ENCODE measurements around the gene RHOBTB1.
"Not testable (repeated sequence)": the region's sequence is repeated elsewhere in the genome, so short reads cannot be mapped to it uniquely, and the experiment has no call there.

The RHOBTB1 gene

DNA sequence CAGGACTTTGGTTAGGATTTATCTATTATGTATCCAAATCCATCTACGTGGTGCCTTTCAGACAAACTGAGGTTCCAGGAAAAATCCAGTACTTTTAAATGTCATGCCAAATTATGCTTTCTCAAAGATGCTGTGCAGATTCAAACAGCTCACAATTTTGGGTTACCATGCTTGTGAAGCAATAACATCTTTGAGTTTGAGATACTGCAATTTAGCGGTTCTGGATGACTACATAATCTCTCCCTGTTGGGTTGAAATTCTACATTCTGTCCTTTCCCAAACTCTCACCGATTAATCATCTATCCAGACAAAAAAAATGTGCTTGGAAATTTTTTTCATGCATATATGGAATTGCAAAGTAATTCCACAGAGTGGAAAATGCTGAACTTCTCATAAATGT is 3.5 kb downstream of the RHOBTB1 start:
- no peak for DNase-seq (ENCODE audit: low spot score)

DNA sequence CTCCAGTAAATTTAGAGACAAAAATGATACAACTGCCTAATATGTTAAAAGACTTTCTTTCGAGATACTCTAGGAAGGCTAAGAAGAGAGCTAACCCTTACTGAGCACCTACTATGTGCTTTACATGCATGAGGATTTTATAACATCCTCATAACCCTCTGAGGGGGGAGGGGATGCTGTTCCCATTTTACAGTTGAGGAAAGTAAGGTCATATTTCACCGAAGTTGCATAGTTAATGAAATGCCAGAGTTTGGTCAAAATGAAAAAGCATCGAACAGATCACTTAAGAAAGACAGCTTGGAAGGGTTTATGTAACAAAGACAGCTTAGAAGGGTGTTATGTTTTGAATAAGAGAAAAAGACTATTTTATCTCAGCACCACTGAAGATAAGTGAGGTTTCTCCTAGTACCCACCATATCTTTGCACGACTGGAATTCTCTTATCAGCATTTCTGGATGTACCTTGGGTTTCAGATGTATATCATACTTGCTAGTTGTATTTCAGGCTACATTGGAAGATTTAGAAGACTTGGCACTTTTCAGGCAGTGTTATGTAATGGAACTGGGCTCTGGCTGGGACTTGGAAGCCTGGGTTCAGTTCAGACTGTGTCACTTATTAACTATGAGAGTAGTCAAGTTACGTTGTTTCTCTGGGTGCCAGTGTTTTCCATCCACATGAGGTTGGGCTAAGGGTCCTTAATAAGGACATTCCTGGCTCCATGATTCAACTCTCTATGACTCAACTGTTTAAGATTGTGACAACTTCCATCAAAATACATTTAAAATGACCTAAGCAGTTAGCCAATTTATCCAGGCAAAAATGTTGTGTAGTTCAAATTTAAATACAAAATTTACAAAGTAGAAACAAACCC is 6.0 kb downstream of the RHOBTB1 start:
- no peak for DNase-seq (ENCODE audit: low spot score)

DNA sequence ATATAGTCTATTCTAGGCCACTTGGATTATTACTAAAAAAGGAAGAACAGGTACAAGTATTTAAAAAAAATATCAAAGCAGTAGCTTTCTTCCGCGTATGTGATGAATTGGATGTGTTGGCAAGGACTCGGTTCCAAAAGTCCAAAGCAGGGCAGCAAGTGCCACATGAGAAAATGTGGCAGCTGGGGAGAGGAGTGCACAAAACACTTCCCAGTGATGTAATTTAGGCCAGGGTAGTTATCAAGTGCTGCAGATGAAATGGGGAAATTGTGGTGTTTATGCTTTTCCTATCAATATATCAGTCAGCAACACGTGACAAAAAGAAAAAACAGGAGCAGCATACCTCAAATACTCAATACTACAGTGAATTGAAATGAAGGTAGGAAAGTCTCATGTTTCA is 7.0 kb downstream of the RHOBTB1 start:
- no peak for DNase-seq (ENCODE audit: low spot score)

DNA sequence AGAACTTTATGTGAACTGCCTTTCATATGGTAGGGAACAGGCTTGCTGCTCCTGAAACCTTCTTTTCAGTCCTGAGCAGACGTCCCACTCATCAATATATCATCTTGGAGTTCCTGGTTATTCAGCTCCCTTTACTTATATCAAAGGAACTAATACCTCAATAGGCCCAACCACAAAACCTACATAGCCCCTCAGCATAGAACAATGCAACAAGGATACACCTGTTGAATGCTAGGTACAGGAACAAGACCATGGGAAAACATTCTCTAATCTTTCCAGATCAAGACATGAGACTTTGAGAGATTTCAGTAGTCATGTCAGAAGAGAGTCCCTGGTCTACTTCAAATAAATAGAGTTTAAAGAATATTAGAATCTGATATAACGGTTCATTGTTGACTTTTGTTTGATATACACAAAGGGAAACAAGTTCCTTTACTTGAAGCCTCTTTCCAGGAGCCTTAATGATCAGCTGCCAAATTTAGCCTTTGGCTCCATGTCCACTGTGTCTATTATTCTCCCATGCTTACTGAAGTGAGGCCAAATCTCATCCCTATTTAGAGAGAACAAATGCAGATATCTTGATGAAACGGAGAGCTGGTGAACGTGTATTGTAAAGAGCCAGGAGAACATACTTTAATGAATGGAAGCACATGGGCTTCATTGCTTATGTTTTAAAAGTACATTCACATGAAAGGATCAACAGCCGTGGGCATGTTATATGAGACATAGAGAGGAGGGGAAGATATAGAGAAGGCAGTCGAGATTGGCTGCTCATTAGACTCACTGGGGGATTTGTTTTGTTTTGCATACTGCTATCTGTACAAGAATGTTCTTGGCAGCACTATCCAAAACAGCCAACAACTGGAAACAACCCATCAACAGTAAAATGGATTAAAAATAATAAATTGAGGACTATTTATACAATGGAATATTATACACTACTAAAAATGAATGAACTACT is 9.5 kb downstream of the RHOBTB1 start:
- DNase-seq (ENCODE audit: low spot score), result no peak

DNA sequence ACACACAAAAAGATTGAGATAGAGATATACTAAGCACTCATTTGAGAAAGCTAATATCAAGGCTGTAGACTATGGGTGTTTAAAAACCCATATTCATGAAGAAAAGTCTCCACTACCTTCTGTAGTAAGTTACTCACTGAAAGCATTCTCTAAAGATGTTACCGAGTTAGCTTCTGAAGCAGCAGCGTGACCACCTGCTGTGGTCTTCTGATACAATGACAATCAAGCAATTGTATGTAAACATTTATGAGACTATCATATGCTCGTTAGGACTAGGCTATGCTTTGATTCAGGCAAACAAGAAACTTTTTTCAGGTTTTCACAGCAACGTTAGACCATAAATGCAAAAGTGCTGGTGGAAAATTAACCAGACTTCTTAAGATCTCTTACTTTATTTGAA is 11.2 kb downstream of the RHOBTB1 start:
- no peak for DNase-seq (ENCODE audit: low spot score)

DNA sequence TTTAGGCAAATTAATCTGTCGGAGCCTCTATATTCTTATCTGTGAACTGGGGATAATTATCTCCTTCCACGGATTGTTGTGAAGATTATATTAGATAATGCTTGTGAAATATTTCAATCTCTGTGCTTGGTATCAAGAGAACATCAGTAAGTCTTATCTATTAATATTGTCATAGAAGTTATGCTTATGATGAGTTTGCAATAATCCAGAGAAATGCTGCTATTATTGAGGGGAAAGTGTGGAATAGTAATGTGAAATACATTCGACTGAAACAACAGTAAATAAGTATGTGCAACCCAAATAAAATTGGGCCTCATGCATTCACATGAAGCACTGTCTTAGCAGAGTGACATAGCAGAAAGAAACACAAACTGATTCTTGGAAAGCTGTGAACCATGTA is 13.7 kb downstream of the RHOBTB1 start:
- no peak for DNase-seq (ENCODE audit: low spot score)

DNA sequence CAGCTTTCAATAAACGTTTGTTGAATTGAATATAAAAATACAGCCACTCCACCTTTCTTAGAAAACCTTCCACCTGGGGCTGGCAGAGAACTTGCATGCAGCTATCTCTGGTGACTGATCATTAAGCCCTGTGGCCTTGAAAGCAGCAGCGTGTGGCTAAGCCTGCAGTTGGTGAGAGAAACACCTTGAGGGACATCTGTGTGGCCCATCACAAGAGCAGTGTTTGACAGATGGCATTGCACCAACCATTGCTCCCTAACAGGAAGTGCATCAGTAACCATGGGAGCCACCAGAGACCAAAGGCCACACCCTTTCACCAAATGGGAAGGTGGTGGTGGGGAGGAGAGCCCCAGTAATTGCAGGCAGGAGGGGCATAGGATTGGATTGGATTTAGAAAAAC is 22.4 kb downstream of the RHOBTB1 start:
- DNase-seq (ENCODE audit: low spot score), result no peak

DNA sequence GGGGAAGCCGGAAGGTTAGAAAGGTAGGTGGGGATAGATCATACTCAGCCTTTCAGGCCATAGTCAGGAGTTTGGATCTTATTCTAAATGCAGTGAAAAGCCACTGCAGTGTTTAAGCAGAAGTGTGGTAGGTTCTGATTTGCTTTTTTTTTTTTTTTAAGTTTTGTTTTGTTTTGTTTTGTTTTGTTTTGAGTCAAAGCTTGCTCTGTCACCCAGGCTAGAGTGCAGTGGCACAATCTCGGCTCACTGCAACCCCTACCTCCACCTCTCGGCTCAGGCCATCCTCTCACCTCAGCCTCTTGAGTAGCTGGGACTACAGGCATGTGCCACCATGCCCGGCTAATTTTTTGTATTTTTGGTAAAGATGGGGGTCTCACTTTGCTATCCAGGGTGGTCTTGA is 23.5 kb downstream of the RHOBTB1 start:
- DNase-seq (ENCODE audit: low spot score), result no peak

DNA sequence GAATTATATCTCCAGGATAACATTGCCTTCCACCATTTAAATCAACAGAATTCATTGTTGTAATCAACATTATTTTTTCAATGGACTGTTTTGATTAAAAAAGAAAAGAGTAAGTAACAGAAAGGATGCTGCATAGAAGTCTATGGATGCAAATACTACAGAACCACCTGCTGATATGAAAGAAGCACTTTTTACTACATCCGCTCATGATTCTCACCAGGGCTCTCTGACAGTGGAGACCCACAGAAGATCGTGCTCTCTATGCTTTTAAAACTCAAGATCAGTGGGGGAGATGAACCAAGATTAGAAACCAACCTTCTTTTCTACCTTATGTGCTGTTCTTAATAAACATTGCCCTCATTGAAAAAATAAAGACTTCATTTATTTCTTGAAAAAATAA is 24.4 kb downstream of the RHOBTB1 start:
- no peak for DNase-seq (ENCODE audit: low spot score)

DNA sequence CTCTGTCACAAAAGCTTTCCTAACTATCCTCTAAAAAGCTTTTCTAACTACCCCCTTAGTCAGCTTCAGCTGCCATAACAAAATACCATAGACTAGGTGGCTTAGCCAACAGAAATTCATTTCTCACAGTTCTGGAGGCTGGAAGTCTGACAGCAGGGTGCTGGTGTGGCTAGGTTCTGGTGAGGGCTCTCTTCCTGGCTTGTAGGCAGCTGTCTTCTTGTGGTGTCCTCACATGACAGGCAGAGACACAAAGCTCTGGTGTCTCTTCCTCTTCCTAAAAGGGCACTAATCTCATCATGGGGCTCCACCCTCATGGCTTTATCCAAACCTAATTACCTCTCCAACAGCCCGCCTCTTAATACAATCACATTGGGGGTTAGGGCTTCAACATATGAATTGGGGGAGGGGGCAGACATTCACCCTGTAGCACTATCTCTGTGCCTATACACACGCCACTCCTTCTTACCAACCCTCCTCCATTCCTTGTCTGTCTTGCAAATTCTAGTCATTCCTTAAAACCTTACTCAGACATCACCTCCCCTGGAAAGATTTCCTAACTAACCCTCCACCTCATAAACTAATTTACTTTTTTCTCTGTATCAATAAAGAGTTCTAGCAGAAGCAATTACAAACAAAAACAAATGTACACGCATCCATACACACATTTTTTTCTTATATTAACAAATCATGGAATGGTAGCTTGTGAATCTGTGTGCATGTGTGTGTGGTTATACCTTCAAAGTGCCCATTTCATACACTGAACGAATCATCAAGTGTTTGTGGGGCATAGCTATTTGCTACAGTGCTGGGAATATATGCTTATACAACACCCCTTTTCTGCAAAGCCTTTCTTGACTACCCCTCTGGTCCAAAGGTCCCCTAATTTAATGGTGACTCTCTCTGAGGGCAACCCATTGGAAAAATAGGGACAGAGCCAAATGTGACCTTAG is 26.4 kb downstream of the RHOBTB1 start:
- DNase-seq (ENCODE audit: low spot score), result no peak

DNA sequence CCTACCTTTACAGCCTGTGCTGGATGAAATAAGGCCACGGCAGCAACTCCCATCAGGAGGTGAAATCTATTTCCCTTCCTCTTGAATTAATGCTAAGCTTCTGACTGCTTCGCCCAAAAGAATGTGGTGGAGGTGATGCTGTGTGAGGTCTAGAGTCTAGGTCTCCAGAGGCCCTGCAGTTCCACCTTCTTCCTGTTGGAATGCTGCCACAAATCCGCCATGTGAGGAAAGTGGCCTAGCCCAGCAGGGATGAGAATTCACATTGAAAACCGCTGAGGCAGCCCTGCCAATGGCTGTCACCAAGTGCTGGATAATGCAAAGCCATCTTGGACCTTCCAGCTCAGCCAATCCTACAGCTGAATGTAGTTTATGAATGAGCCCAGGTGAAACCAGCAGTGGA is 28.0 kb downstream of the RHOBTB1 start:
- DNase-seq (ENCODE audit: low spot score), result no peak

DNA sequence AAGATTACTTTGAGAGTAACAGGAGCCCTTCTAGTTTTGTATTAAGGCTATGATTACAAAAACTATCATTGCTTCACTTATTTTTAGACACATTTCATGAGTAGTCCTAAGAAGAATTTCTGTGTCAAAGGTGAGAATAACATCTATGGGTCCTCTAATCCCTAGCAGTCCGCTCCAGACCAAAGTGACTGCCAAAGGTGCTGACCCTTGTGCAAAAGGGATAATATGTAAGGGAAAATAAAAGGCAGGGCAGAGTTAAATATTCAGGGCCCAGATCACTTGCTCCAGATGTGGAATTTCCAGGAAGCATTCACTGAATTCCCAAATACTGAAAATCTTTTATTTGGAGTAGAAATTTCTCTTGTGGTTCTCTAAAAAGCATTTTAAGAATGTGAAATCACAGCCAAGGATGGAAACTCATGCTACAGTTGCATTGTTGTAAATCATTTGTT is 29.3 kb downstream of the RHOBTB1 start:
- no peak for DNase-seq (ENCODE audit: low spot score)

DNA sequence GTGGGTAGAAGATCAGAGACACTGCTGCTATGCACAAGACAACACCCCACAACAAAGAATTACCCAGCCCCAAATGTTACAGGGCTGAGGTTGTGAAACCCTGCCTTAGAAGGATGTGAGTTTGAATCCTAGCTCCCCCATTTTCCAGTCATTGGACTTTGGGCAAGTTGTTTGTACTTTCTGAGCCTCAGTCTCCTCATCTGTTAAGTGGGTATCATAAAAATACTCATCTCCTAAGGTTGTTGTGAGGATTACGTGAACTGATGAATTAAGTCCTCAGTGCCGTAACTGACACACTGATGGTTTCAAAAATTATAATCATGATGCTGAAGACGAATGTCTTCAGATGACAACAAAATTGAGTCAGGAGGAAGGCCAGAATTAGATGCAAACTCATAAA is 30.3 kb downstream of the RHOBTB1 start:
- DNase-seq (ENCODE audit: low spot score), result no peak

DNA sequence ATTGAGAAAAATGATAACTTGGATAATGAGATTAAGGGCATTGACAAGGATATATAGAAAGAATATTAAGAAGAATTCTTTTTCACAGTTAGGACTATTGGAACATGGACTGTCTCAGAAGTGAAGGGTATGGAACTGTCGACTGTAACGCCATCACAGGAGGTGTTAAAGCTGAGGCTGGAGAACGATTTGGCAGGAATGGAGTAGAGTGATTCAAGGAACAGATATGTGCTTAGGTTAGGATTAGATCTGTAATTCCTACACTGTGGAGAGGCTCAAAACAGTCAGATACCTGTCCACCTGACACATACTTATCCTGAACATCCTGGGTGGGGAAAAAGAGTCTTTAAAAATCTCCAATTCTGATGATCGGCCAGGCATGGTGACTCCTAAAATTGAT is 30.9 kb downstream of the RHOBTB1 start:
- DNase-seq (ENCODE audit: low spot score), result no peak

DNA sequence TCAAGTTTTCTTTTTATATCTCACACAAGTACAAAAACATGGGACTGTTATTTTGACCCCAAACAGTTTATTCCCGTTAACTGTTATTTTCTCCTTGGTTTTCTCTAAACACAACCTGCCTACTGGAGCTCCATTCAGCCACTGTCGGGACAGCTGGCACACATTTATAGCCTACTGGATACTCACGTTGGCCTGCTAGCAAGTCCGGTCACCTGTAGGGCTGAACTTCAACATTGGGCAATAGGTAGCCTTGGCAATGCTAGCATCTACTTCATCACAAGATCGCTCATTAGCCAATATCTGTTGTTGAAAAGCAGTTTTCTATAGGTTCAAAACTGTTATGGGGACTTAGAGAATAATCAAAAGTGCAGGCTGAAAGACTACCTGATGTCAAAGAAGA is 32.3 kb downstream of the RHOBTB1 start:
- no peak for DNase-seq (ENCODE audit: low spot score)

DNA sequence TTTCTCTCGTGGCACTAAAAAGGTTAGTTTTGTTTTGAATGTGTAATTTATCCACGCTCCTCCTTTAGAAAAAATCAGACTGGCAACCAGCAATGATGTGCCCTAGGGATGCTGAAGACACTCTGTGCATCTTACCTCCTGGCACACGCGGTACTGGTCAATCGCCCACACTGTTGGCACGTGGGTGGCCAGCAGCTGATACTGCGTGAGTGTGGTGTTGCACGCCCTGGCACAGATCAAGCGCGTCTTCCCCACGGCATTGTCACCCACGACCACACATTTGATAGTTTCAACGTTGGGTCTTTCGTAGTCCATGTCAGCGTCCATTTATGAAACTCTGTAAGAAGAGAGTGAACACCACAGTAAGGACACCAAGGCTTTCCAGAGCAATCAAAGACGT is 32.8 kb downstream of the RHOBTB1 start:
- DNase-seq (ENCODE audit: low spot score), result no peak

DNA sequence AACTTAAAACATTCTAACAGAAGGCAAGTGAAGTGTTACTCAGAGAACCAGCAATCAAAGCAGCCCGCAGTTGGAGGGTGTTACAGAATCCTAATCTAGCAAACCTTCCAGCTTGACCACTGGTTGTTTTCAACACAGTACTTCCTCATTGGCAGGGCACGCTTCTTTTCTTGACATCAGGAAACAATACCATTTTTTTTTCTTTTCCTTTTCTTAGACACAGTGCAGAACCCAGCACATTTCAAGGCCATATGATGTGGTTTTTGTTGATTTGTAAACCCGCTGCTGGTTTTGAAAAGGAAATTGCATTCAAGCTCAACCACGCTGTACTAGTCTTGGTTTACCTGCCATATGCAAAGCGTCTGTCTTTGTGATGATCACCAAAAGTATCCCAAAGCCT is 33.4 kb downstream of the RHOBTB1 start:
- DNase-seq (ENCODE audit: low spot score), result no peak

DNA sequence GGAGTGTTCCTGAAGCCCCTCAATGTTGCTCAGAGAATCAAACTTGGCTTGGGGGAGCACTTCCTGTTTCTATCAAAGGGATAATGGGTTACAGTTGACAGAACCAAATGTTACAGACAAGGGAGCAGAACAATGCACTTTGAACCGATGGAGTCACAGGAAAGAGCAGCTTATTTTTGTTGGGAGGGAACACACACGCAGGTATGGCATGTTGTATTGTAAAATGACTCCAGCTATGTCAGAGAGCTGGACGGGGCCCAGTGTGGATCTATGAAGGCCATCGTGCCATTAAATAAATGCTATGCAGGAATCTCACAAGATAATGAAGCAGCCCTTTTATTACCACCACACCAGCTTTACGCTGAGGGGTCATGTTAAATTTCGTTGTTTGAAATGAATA is 35.1 kb downstream of the RHOBTB1 start:
- no peak for DNase-seq (ENCODE audit: low spot score)

DNA sequence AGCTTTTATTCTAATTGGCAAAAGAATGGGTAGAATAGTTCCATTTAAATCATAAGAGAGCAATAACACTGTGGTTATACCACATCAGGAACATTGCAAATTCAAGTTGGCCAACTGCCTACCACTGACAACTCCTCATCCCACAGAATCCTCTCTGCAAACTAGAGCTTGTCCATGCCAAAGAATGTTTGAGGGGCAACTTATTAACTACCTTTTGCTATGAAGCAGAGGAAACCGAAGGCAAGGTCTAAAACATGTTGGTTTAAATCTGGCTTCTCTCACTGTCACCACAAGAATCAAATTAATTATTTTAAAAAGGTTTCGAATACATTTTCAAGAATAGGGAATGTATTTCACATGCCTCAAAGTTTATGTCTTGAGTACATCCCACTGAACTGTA is 36.0 kb downstream of the RHOBTB1 start:
- no peak for DNase-seq (ENCODE audit: low spot score)

DNA sequence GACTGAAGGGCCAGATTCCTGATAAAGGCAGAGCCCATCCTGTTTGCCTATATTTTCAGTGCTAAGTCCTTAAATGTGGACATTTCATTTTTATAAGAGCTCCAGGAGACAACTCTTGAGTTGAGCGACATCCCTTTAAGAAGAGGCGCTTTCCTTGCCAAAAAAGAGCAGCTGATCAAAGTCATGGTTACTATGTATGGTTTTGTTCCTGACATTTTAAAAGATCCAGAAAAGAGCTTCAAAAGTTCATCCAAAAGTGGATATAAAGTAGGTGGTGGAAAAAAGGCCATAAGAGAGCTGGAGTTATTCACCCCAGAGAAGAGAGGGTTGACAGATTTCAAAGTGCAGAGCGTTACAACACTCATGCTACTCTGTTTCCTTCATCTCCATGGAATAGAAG is 36.7 kb downstream of the RHOBTB1 start:
- no peak for DNase-seq (ENCODE audit: low spot score)

DNA sequence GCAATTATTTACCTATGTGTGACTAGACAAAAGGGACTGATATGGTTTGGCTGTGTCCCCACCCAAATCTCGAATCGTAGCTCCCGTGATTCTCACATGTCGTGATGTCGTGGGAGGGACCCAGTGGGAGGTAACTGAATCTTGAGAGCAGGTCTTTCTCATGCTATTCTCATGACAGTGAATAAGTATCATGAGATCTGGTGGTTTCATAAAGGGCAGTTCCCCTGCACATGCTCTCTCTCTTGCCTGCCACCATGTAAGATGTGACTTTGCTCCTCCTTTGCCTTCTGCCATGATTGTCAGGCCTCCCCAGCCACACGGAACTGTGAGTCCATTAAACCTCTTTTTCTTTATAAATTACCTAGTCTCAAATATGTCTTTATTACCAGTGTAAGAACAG is 37.2 kb downstream of the RHOBTB1 start:
- DNase-seq (ENCODE audit: low spot score), result not testable (repeated sequence)

DNA sequence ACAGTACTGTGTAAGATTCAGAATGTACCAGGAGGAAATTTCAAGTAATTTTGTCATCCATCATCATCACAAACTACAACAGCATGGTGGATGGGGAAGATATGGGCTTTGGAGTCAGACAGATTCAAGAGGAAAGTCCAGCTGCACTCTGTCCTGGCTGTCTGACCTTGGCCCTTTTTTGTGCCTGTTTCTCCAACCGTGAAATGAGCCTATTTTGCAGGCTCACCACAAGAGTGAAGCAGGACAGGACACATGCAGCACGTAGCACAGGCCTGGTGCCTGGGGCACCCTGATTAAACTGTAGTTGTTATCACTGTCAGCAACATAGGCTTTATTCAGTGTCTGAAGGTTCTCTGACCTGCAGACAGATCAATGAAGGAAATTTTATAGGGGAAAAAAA is 37.6 kb downstream of the RHOBTB1 start:
- DNase-seq (ENCODE audit: low spot score), result no peak
